ENCODE results near the gene C3orf22. TPM values are rescaled to one million over a fixed set of nuclear protein-coding genes. Genes with fewer than 3 reads are reported as not detected.

Gene C3orf22
- polyA plus RNA-seq, 3 donors = not detected

DNA sequence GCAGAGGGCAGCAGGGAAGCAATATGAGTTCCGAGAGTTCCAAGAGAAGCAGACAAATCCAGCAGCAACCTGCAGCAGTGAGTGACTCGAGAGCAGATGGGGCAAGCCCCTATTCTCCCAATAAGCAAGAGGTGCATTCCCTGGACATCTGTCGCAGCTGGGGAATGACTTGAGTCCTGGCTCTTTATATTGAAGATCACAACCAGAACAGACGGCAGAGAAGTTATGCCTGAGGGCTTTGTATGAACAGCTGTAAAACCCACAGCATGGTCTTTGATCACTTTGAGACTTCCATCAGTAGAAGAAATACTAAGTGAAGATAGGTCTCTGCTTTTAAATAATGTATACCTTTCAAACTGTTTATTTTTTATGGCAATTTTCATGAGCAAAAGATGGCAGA, 23.6 kb upstream of the C3orf22 start:
- Mint-ChIP-seq H3K4me3 (no peak overlapping the region), H3K36me3 (no peaks in the 10 kb centered on the region), H3K9me3 (peaks cover 0 to 8% (median 2%) of the 10 kb centered on the region in 7 donors), H3K27ac (no peak overlapping the region), H3K27me3 (ENCODE audit: low read depth in 3 of 3) (peaks cover 0 to 4% (median 0%) of the 10 kb centered on the region in 3 donors), H3K4me1 (no peaks in the 10 kb centered on the region)
- TF ChIP-seq, protein P1, sequence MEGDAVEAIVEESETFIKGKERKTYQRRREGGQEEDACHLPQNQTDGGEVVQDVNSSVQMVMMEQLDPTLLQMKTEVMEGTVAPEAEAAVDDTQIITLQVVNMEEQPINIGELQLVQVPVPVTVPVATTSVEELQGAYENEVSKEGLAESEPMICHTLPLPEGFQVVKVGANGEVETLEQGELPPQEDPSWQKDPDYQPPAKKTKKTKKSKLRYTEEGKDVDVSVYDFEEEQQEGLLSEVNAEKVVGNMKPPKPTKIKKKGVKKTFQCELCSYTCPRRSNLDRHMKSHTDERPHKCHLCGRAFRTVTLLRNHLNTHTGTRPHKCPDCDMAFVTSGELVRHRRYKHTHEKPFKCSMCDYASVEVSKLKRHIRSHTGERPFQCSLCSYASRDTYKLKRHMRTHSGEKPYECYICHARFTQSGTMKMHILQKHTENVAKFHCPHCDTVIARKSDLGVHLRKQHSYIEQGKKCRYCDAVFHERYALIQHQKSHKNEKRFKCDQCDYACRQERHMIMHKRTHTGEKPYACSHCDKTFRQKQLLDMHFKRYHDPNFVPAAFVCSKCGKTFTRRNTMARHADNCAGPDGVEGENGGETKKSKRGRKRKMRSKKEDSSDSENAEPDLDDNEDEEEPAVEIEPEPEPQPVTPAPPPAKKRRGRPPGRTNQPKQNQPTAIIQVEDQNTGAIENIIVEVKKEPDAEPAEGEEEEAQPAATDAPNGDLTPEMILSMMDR (IDR thresholded peaks at IDR 0.05) = no peak
- Histone ChIP-seq H3K4me3 (replicated peaks in 1 of 3; ENCODE audit: low read depth in 2 of 3, low read length in 3 of 3) (no peak overlapping the region), H2AFZ (ENCODE audit: insufficient read depth, low read depth, low read length, poor library complexity, severe bottlenecking) (no peak overlapping the region), H3K9me3 (replicated peaks in 1 of 2; ENCODE audit: control insufficient read depth in 1 of 2, insufficient read depth in 1 of 2, low read length in 2 of 2) (no peaks in the 10 kb centered on the region), H3K27me3 (ENCODE audit: control insufficient read depth in 2 of 2, insufficient read depth in 2 of 2, low read length in 2 of 2) (no peaks in the 10 kb centered on the region), H3K9ac (ENCODE audit: insufficient read depth, low read length, poor library complexity, severe bottlenecking) (no peak overlapping the region), H4K20me1 (ENCODE audit: insufficient read depth, low read length) (no peaks in the 10 kb centered on the region), H3K27ac (ENCODE audit: low read depth in 1 of 2, low read length in 2 of 2) (no peak overlapping the region), H3K36me3 (replicated peaks in 1 of 2; ENCODE audit: control insufficient read depth in 1 of 2, insufficient read depth in 2 of 2, low read length in 2 of 2) (no peaks in the 10 kb centered on the region), H3K4me2 (replicated peaks; ENCODE audit: extremely low read depth, low read length, poor library complexity, severe bottlenecking) (no peak overlapping the region), H3K79me2 (ENCODE audit: insufficient read depth, low read length) (no peaks in the 10 kb centered on the region), H3K4me1 (ENCODE audit: control insufficient read depth in 1 of 2, insufficient read depth in 2 of 2, low read length in 2 of 2) (no peaks in the 10 kb centered on the region)
- no peak for DNase-seq
- WGBS (ENCODE audit: insufficient coverage) = no CpG with 5 or more reads among the region's 4 CpGs
- intact Hi-C loops (cut with micrococcal nuclease) = no loop called here

DNA sequence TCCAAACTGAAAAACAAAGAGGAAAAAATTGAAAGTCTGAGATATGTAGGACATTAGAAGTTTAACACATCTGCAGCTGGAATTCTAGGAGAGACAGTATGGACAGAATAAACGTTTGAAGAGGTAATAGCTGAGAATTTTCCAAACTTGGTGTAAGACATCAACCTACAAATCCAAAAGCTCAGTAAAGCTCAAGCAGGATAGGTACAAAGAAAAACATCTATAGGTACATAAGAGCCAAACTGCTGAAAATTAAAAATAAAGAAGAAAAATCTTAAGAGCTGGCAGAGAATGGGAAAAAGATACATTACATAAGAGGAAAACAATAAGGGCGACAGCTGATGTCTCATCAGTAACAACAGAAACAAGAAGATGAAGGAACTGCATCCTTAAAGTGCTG, 22.8 kb upstream of the C3orf22 start:
- Mint-ChIP-seq H3K27me3 (ENCODE audit: low read depth in 3 of 3) (peaks cover 0 to 4% (median 0%) of the 10 kb centered on the region in 3 donors), H3K4me3 (no peak overlapping the region), H3K9me3 (peaks cover 0 to 3% (median 0%) of the 10 kb centered on the region in 7 donors), H3K4me1 (no peaks in the 10 kb centered on the region), H3K27ac (no peak overlapping the region), H3K36me3 (no peaks in the 10 kb centered on the region)
- no peaks in the 10 kb centered on the region for H3K79me2 ChIP-seq (ENCODE audit: insufficient read depth, low read length)
- no peak overlapping the region for H2AFZ ChIP-seq (ENCODE audit: insufficient read depth, low read depth, low read length, poor library complexity, severe bottlenecking)
- H3K9ac ChIP-seq (ENCODE audit: insufficient read depth, low read length, poor library complexity, severe bottlenecking) = no peak overlapping the region
- no peaks in the 10 kb centered on the region for H4K20me1 ChIP-seq (ENCODE audit: insufficient read depth, low read length)
- no peak overlapping the region for H3K4me2 ChIP-seq (replicated peaks; ENCODE audit: extremely low read depth, low read length, poor library complexity, severe bottlenecking)
- DNase-seq = no peak
- H3K4me1 ChIP-seq (ENCODE audit: control insufficient read depth in 1 of 2, insufficient read depth in 2 of 2, low read length in 2 of 2) = no peaks in the 10 kb centered on the region
- no peaks in the 10 kb centered on the region for H3K27me3 ChIP-seq (ENCODE audit: control insufficient read depth in 2 of 2, insufficient read depth in 2 of 2, low read length in 2 of 2)
- no peak overlapping the region for H3K4me3 ChIP-seq (replicated peaks in 1 of 3; ENCODE audit: low read depth in 2 of 3, low read length in 3 of 3)
- no CpG with 5 or more reads among the region's 2 CpGs for WGBS (ENCODE audit: insufficient coverage)
- intact Hi-C loops (cut with micrococcal nuclease) = no loop called here
- no peaks in the 10 kb centered on the region for H3K36me3 ChIP-seq (replicated peaks in 1 of 2; ENCODE audit: control insufficient read depth in 1 of 2, insufficient read depth in 2 of 2, low read length in 2 of 2)
- no peak overlapping the region for H3K27ac ChIP-seq (ENCODE audit: low read depth in 1 of 2, low read length in 2 of 2)
- TF ChIP-seq, protein P1 (IDR thresholded peaks at IDR 0.05) = no peak
- no peaks in the 10 kb centered on the region for H3K9me3 ChIP-seq (replicated peaks in 1 of 2; ENCODE audit: control insufficient read depth in 1 of 2, insufficient read depth in 1 of 2, low read length in 2 of 2)
